Neural cell (in vitro differentiated cells): ENCODE measurements around the gene KIF27. TPM values are rescaled to one million over a fixed set of nuclear protein-coding genes. Genes with fewer than 3 reads are reported as not detected.
"Not testable (repeated sequence)": the region's sequence is repeated elsewhere in the genome, so short reads cannot be mapped to it uniquely, and the experiment has no call there.

Source experiments
- H2AFZ ChIP-seq: fragments of 200-600, 300-800 bp; sonication (generic), shearing (Covaris generic); 2 replicates; pipeline ENCODE4 v1.6.0; 2014; ENCODE audit warnings: low read depth, mild to moderate bottlenecking, antibody characterized with exemption, low read length, moderate library complexity
- H3F3A ChIP-seq: fragments of 200-600 bp; shearing (Covaris generic); 2 replicates; pipeline ENCODE4 v1.6.1; 2016; ENCODE audit warnings: mild to moderate bottlenecking, moderate library complexity, mixed read lengths, antibody characterized with exemption, low read length; ENCODE audit not compliant: insufficient read depth, poor library complexity, severe bottlenecking
- H3K27ac ChIP-seq: fragments of 200-600, 300-800 bp; sonication (generic), shearing (Covaris generic); 2 replicates; pipeline ENCODE4 v1.5.1; 2014; ENCODE audit warnings: mild to moderate bottlenecking, low read length, moderate library complexity
- H3K27me3 ChIP-seq: fragments of 300-800, 200-600 bp; sonication (generic), shearing (Covaris generic); 2 replicates; pipeline ENCODE4 v1.6.0; 2014; ENCODE audit warnings: mild to moderate bottlenecking, low read depth, low read length, moderate library complexity; ENCODE audit not compliant: insufficient read depth
- H3K36me3 ChIP-seq: fragments of 300-800, 200-600 bp; sonication (generic), shearing (Covaris generic); 2 replicates; pipeline ENCODE4 v1.5.1; 2014; ENCODE audit warnings: mild to moderate bottlenecking, antibody characterized with exemption, low read length, moderate library complexity; ENCODE audit not compliant: insufficient read depth
- H3K4me2 ChIP-seq: fragments of 300-800, 200-600 bp; sonication (generic), shearing (Covaris generic); 2 replicates; pipeline ENCODE4 v1.6.0; 2014; ENCODE audit warnings: mild to moderate bottlenecking, low read length
- H3K4me3 ChIP-seq: fragments of 300-800, 200-600 bp; sonication (generic), shearing (Covaris generic); 2 replicates; pipeline ENCODE4 v1.5.1; 2014; ENCODE audit warnings: mild to moderate bottlenecking, low read length, moderate library complexity
- H3K79me2 ChIP-seq: fragments of 200-600 bp; shearing (Covaris generic); replicated peaks from 2 replicates; pipeline ENCODE4 v1.6.0; 2014; ENCODE audit warnings: mild to moderate bottlenecking, low read length, moderate library complexity; ENCODE audit not compliant: insufficient read depth
- H3K9ac ChIP-seq: fragments of 300-800, 200-600 bp; sonication (generic), shearing (Covaris generic); 2 replicates; pipeline ENCODE4 v1.6.1; 2016; ENCODE audit warnings: mild to moderate bottlenecking, low read length, mixed read lengths
- H3K9me2 ChIP-seq: fragments of 200-600 bp; shearing (Covaris generic); 2 replicates; pipeline ENCODE4 v1.6.1; 2016; ENCODE audit warnings: mild to moderate bottlenecking, low read length, mixed read lengths; ENCODE audit not compliant: insufficient read depth
- H3K9me3 ChIP-seq: fragments of 200-600, 300-800 bp; sonication (generic), shearing (Covaris generic); 2 replicates; pipeline ENCODE4 v1.6.1; 2016; ENCODE audit warnings: mild to moderate bottlenecking, mixed run types, low read length, moderate library complexity, mixed read lengths
- H4K20me1 ChIP-seq: fragments of 200-600 bp; shearing (Covaris generic); 2 replicates; pipeline ENCODE4 v1.6.1; 2016; ENCODE audit warnings: mild to moderate bottlenecking, mixed run types; ENCODE audit not compliant: insufficient read depth
- CTCF ChIP-seq: fragments of 450-650 bp; IDR thresholded peaks from 2 replicates; pipeline ENCODE4 v1.5.1; 2014; ENCODE audit warnings: antibody characterized with exemption, mild to moderate bottlenecking, moderate library complexity; ENCODE audit not compliant: poor library complexity, severe bottlenecking
- EP300 ChIP-seq: fragments of 450-650 bp; conservative IDR thresholded peaks from 2 replicates; pipeline ENCODE4 v1.6.1; 2014; ENCODE audit warnings: antibody characterized with exemption, mild to moderate bottlenecking, moderate library complexity; ENCODE audit not compliant: poor library complexity, severe bottlenecking
- MXI1 ChIP-seq: fragments of 450-650 bp; conservative IDR thresholded peaks from 2 replicates; pipeline ENCODE4 v1.6.1; 2014; ENCODE audit warnings: antibody characterized with exemption, mild to moderate bottlenecking; ENCODE audit not compliant: poor library complexity, severe bottlenecking
- POLR2AphosphoS5 ChIP-seq: IDR thresholded peaks from 2 replicates; pipeline ENCODE4 v1.6.1; 2012
- RAD21 ChIP-seq: fragments of 450-650 bp; conservative IDR thresholded peaks from 2 replicates; pipeline ENCODE4 v1.6.1; 2014; ENCODE audit warnings: antibody characterized with exemption, mild to moderate bottlenecking, moderate library complexity
- REST ChIP-seq: IDR thresholded peaks from 2 replicates; pipeline ENCODE4 v1.6.1; 2012; ENCODE audit warnings: borderline replicate concordance
- SMC3 ChIP-seq: fragments of 450-650 bp; conservative IDR thresholded peaks from 2 replicates; pipeline ENCODE4 v1.6.1; 2014; ENCODE audit warnings: antibody characterized with exemption, mild to moderate bottlenecking, moderate library complexity; ENCODE audit not compliant: poor library complexity
- TAF1 ChIP-seq: IDR thresholded peaks from 2 replicates; pipeline ENCODE4 v1.6.1; 2012; ENCODE audit warnings: low read depth
- polyA plus RNA-seq: library from polyadenylated mRNA; depleted of rRNA; stranded (reverse); fragments of >200 nt; gene quantifications from 2 replicates; pipeline ENCODE4 v1.2.3, GENCODE V29; 2014

KIF27 gene
- polyA plus RNA-seq, 1 donor from 2014 or later = 7.1 TPM

GRCh38 chr9:83919111-83919510 lies 2.1 kb downstream of the KIF27 start:
- Histone ChIP-seq H3K9me2 (no peaks in the 10 kb centered on the region), H3K27ac (no peak overlapping the region), H3K27me3 (no peaks in the 10 kb centered on the region), H3K4me3 (no peak overlapping the region), H3K79me2 (peaks cover 6% of the 10 kb centered on the region), H3K9me3 (no peaks in the 10 kb centered on the region), H4K20me1 (no peaks in the 10 kb centered on the region), H3K4me2 (no peak overlapping the region), H3F3A (no peaks in the 10 kb centered on the region), H3K36me3 (no peaks in the 10 kb centered on the region), H3K9ac (no peak overlapping the region), H2AFZ (no peak overlapping the region)
- TF ChIP-seq TAF1 (no peak), EP300 (no peak), REST (no peak), MXI1 (no peak)

GRCh38 chr9:83912194-83912593 lies 9.0 kb downstream of the KIF27 start:
- not testable (repeated sequence) for H2AFZ ChIP-seq, H3K9me3 ChIP-seq, H3K27ac ChIP-seq, H3K36me3 ChIP-seq, H3K4me3 ChIP-seq, H3K4me2 ChIP-seq, H3K79me2 ChIP-seq, H3K27me3 ChIP-seq, H3K9me2 ChIP-seq, H3K9ac ChIP-seq, H4K20me1 ChIP-seq, H3F3A ChIP-seq
- TF ChIP-seq SMC3 = peak; percentile 77
- peak; percentile 72 for TF ChIP-seq CTCF
- peak; percentile 72 for TF ChIP-seq RAD21

GRCh38 chr9:83906144-83906543 lies 15.1 kb downstream of the KIF27 start:
- Histone ChIP-seq H3K36me3 (no peaks in the 10 kb centered on the region), H3K9me3 (no peaks in the 10 kb centered on the region), H4K20me1 (no peaks in the 10 kb centered on the region)

GRCh38 chr9:83900615-83901014 lies 20.6 kb downstream of the KIF27 start:
- not testable (repeated sequence) for H3K9me3 ChIP-seq, H3K27ac ChIP-seq, H3K4me2 ChIP-seq, H4K20me1 ChIP-seq, H3K27me3 ChIP-seq, H2AFZ ChIP-seq, H3K9me2 ChIP-seq, H3K36me3 ChIP-seq, H3K9ac ChIP-seq, H3K4me3 ChIP-seq, H3F3A ChIP-seq, H3K79me2 ChIP-seq

More at GRCh38 chr9:83906144-83906543, 15.1 kb downstream of the KIF27 start:
- Histone ChIP-seq H3K9me2 (no peaks in the 10 kb centered on the region), H2AFZ (no peak overlapping the region), H3K9ac (no peak overlapping the region), H3K27me3 (no peaks in the 10 kb centered on the region), H3K79me2 (no peaks in the 10 kb centered on the region), H3K4me3 (no peak overlapping the region), H3K4me2 (no peak overlapping the region), H3K27ac (no peak overlapping the region), H3F3A (no peaks in the 10 kb centered on the region)
- no peak for TF ChIP-seq CTCF
- TF ChIP-seq MXI1 = no peak
- TF ChIP-seq POLR2AphosphoS5 = no peak
- TF ChIP-seq EP300 = no peak

- H3K4me3 ChIP-seq, H3K36me3 ChIP-seq, H4K20me1 ChIP-seq: not testable (repeated sequence)
These were observed 26.9 kb downstream of the KIF27 start for GRCh38 chr9:83894301-83894700.

More at GRCh38 chr9:83894301-83894700, 26.9 kb downstream of the KIF27 start:
- H3K9me2 ChIP-seq, H2AFZ ChIP-seq, H3K79me2 ChIP-seq, H3K27ac ChIP-seq, H3K4me2 ChIP-seq, H3K27me3 ChIP-seq, H3K9ac ChIP-seq, H3K9me3 ChIP-seq, H3F3A ChIP-seq: not testable (repeated sequence)
